ENCODE measurements around the gene RPS2.
"Not testable (repeated sequence)": the region's sequence is repeated elsewhere in the genome, so short reads cannot be mapped to it uniquely, and the experiment has no call there.

Gene RPS2

GRCh38 chr16:1920727-1921171 lies 43.9 kb downstream of the RPS2 start:
- no peak overlapping the region for H3K4me3 ChIP-seq (ENCODE audit: low read depth, low read length)
- DNase-seq (ENCODE audit: low read depth, low spot score) = no peak
- in situ Hi-C loops (cut with HindIII; ENCODE audit: low sequenced_read_pairs) = no loop called here
- TF ChIP-seq CTCF (IDR thresholded peaks at IDR 0.05; ENCODE audit: low read depth, low read length) = no peak

GRCh38 chr16:1920122-1920521 lies 44.5 kb downstream of the RPS2 start:
- in situ Hi-C loops (cut with HindIII; ENCODE audit: low sequenced_read_pairs) = not testable (repeated sequence)

GRCh38 chr16:1919327-1919998 lies 45.2 kb downstream of the RPS2 start:
- DNase-seq (ENCODE audit: low read depth, low spot score) = no peak
- in situ Hi-C loops (cut with HindIII; ENCODE audit: low sequenced_read_pairs) = no loop called here
- no peak for TF ChIP-seq CTCF (IDR thresholded peaks at IDR 0.05; ENCODE audit: low read depth, low read length)
- H3K4me3 ChIP-seq (ENCODE audit: low read depth, low read length) = no peak overlapping the region

More at GRCh38 chr16:1920122-1920521, 44.5 kb downstream of the RPS2 start:
- H3K4me3 ChIP-seq (ENCODE audit: low read depth, low read length); DNase-seq (ENCODE audit: low read depth, low spot score): not testable (repeated sequence)

GRCh38 chr16:1918351-1919326 lies 46.0 kb downstream of the RPS2 start, which contains the start of gene HS3ST6:
Gene HS3ST6 (minus strand): TSS chr16:1918415. CDS start chr16:1918323, 92 bp downstream.
- in situ Hi-C loops (cut with HindIII; ENCODE audit: low sequenced_read_pairs) = no loop called here
- DNase-seq (ENCODE audit: low read depth, low spot score) = no peak
- no peak for TF ChIP-seq CTCF (IDR thresholded peaks at IDR 0.05; ENCODE audit: low read depth, low read length)
- H3K4me3 ChIP-seq (ENCODE audit: low read depth, low read length) = no peak within 1 kb of the TSS

GRCh38 chr16:1917665-1918350 lies 46.8 kb downstream of the RPS2 start:
- in situ Hi-C loops (cut with HindIII; ENCODE audit: low sequenced_read_pairs) = no loop called here
- no peak for DNase-seq (ENCODE audit: low read depth, low spot score)
- no peak overlapping the region for H3K4me3 ChIP-seq (ENCODE audit: low read depth, low read length)
- TF ChIP-seq CTCF (IDR thresholded peaks at IDR 0.05; ENCODE audit: low read depth, low read length) = no peak

GRCh38 chr16:1917056-1917664 lies 47.5 kb downstream of the RPS2 start:
- no peak overlapping the region for H3K4me3 ChIP-seq (ENCODE audit: low read depth, low read length)
- TF ChIP-seq CTCF (IDR thresholded peaks at IDR 0.05; ENCODE audit: low read depth, low read length) = no peak
- in situ Hi-C loops (cut with HindIII; ENCODE audit: low sequenced_read_pairs) = no loop called here
- DNase-seq (ENCODE audit: low read depth, low spot score) = no peak

Data from astrocyte of the spinal cord (primary cell).